ENCODE data around the gene CDR2.

GRCh38 chr16:22385196-22385595, 10.8 kb upstream of the CDR2 start:
- TF ChIP-seq POLR2A (IDR thresholded peaks at IDR 0.05): no peak
- no peak for TF ChIP-seq CTCF (IDR thresholded peaks at IDR 0.05)

Data from Peyer's patch (tissue), 4 donors.